KMS-11 (cell line): Measurements from ENCODE around the gene FBLN7.

Source experiments
- H2AFZ ChIP-seq: fragments of 200-600 bp; sonication (generic); 2 replicates; pipeline ENCODE4 v1.6.1; 2016; ENCODE audit warnings: antibody characterized with exemption, mixed run types, low read depth
- H3K27ac ChIP-seq: fragments of 200-600 bp; sonication (generic); 2 replicates; pipeline ENCODE4 v1.6.1; 2016; ENCODE audit warnings: mild to moderate bottlenecking, mixed run types
- H3K27me3 ChIP-seq: fragments of 200-600 bp; sonication (generic); 2 replicates; pipeline ENCODE4 v1.6.1; 2017; ENCODE audit warnings: mild to moderate bottlenecking, low read depth, mixed run types, moderate library complexity; ENCODE audit not compliant: insufficient read depth
- H3K36me3 ChIP-seq: fragments of 200-600 bp; sonication (generic); 2 replicates; pipeline ENCODE4 v1.6.1; 2017; ENCODE audit warnings: mild to moderate bottlenecking, mixed run types; ENCODE audit not compliant: insufficient read depth
- H3K4me1 ChIP-seq: fragments of 200-600 bp; sonication (generic); 2 replicates; pipeline ENCODE4 v1.6.1; 2016; ENCODE audit warnings: mild to moderate bottlenecking, low read depth, mixed run types; ENCODE audit not compliant: poor library complexity, severe bottlenecking
- H3K4me2 ChIP-seq: fragments of 200-600 bp; sonication (generic); 2 replicates; pipeline ENCODE4 v1.7.0; 2016; ENCODE audit warnings: mild to moderate bottlenecking, mixed run types
- H3K4me3 ChIP-seq: fragments of 200-600 bp; sonication (generic); IDR thresholded peaks from 2 replicates; pipeline ENCODE4 v1.6.1; 2017; ENCODE audit warnings: low read depth, low read length, mixed read lengths; ENCODE audit not compliant: insufficient read depth
- H3K79me2 ChIP-seq: fragments of 200-600 bp; sonication (generic); 2 replicates; pipeline ENCODE4 v1.6.1; 2016; ENCODE audit warnings: low read depth, mixed run types; ENCODE audit not compliant: insufficient read depth
- H3K9ac ChIP-seq: fragments of 200-600 bp; sonication (generic); 2 replicates; pipeline ENCODE4 v1.6.1; 2016; ENCODE audit warnings: mild to moderate bottlenecking, mixed run types
- H4K20me1 ChIP-seq: fragments of 200-600 bp; sonication (generic); 2 replicates; pipeline ENCODE4 v1.6.1; 2016; ENCODE audit warnings: mild to moderate bottlenecking, mixed run types; ENCODE audit not compliant: insufficient read depth
- CTCF ChIP-seq: fragments of 200-600 bp; sonication (generic); conservative IDR thresholded peaks from 2 replicates; pipeline ENCODE4 v1.6.1; 2017; ENCODE audit warnings: low read depth, mild to moderate bottlenecking, antibody characterized with exemption, low read length, moderate library complexity, mixed read lengths

The FBLN7 gene

GRCh38 chr2:112194028-112194427 is 55.8 kb downstream of the FBLN7 start:
- Histone ChIP-seq H4K20me1 (no peaks in the 10 kb centered on the region), H3K27ac (no peak overlapping the region), H3K27me3 (no peaks in the 10 kb centered on the region), H2AFZ (no peak overlapping the region), H3K4me2 (no peak overlapping the region), H3K9ac (no peak overlapping the region), H3K4me3 (no peak overlapping the region), H3K36me3 (no peaks in the 10 kb centered on the region), H3K4me1 (no peaks in the 10 kb centered on the region), H3K79me2 (no peaks in the 10 kb centered on the region)
- no peak for TF ChIP-seq CTCF

GRCh38 chr2:112194482-112194881 is 56.3 kb downstream of the FBLN7 start:
- no peaks in the 10 kb centered on the region for H3K79me2 ChIP-seq
- no peaks in the 10 kb centered on the region for H3K36me3 ChIP-seq
- H3K4me3 ChIP-seq = no peak overlapping the region
- no peak for TF ChIP-seq CTCF
- H3K4me2 ChIP-seq = no peak overlapping the region
- no peak overlapping the region for H3K9ac ChIP-seq
- H2AFZ ChIP-seq = no peak overlapping the region
- H4K20me1 ChIP-seq = no peaks in the 10 kb centered on the region
- H3K27ac ChIP-seq = no peak overlapping the region
- H3K4me1 ChIP-seq = no peaks in the 10 kb centered on the region
- H3K27me3 ChIP-seq = no peaks in the 10 kb centered on the region

- no peak for TF ChIP-seq CTCF
- H2AFZ ChIP-seq = no peak overlapping the region
- no peaks in the 10 kb centered on the region for H3K4me1 ChIP-seq
- no peak overlapping the region for H3K4me2 ChIP-seq
- H3K36me3 ChIP-seq = no peaks in the 10 kb centered on the region
- no peak overlapping the region for H3K27ac ChIP-seq
- H3K27me3 ChIP-seq = no peaks in the 10 kb centered on the region
- no peaks in the 10 kb centered on the region for H4K20me1 ChIP-seq
- H3K79me2 ChIP-seq = no peaks in the 10 kb centered on the region
- no peak overlapping the region for H3K4me3 ChIP-seq
- H3K9ac ChIP-seq = no peak overlapping the region
These were observed 57.1 kb downstream of the FBLN7 start for GRCh38 chr2:112195167-112195766.

GRCh38 chr2:112195950-112196349 is 57.8 kb downstream of the FBLN7 start:
- no peak overlapping the region for H3K4me2 ChIP-seq
- no peaks in the 10 kb centered on the region for H3K27me3 ChIP-seq
- H3K36me3 ChIP-seq = no peaks in the 10 kb centered on the region
- no peak overlapping the region for H3K4me3 ChIP-seq
- H2AFZ ChIP-seq = no peak overlapping the region
- H3K27ac ChIP-seq = no peak overlapping the region
- no peaks in the 10 kb centered on the region for H3K79me2 ChIP-seq
- no peaks in the 10 kb centered on the region for H3K4me1 ChIP-seq
- TF ChIP-seq CTCF = no peak
- H4K20me1 ChIP-seq = no peaks in the 10 kb centered on the region
- no peak overlapping the region for H3K9ac ChIP-seq

- Histone ChIP-seq H2AFZ (no peak overlapping the region), H3K9ac (no peak overlapping the region), H3K4me2 (no peak overlapping the region), H3K4me3 (no peak overlapping the region), H4K20me1 (no peaks in the 10 kb centered on the region), H3K4me1 (no peaks in the 10 kb centered on the region), H3K79me2 (no peaks in the 10 kb centered on the region), H3K36me3 (no peaks in the 10 kb centered on the region), H3K27ac (no peak overlapping the region), H3K27me3 (no peaks in the 10 kb centered on the region)
- TF ChIP-seq CTCF = no peak
These were observed 59.7 kb downstream of the FBLN7 start for GRCh38 chr2:112197868-112198267.
